Activated naive CD4-positive, alpha-beta T cell treated with anti-CD3 and anti-CD28 coated beads for 36 hours (primary cell): ENCODE measurements around the gene ACAD10. TPM values are rescaled to one million over a fixed set of nuclear protein-coding genes. Genes with fewer than 3 reads are reported as not detected.
"Not testable (repeated sequence)": the region's sequence is repeated elsewhere in the genome, so short reads cannot be mapped to it uniquely, and the experiment has no call there.

Source experiments
- CTCF ChIA-PET: fragments of 350-600 bp; sonication (Branson Sonifier 250); formaldehyde crosslinking; loops from one replicate; lab custom pipeline; 2021; ENCODE audit warnings: antibody characterized with exemption; lab: Charles Lee
- DNase-seq: peaks from one replicate; pipeline ENCODE4 v3.0.0-alpha.2; 2020
- H3K27ac Mint-ChIP-seq: one replicate; pipeline ENCODE4 v1.8.0; 2021; ENCODE audit warnings: mild to moderate bottlenecking, mixed read lengths
- H3K27me3 Mint-ChIP-seq: one replicate; pipeline ENCODE4 v1.8.0; 2021; ENCODE audit warnings: low read depth, mixed read lengths
- H3K36me3 Mint-ChIP-seq: one replicate; pipeline ENCODE4 v1.8.0; 2021; ENCODE audit warnings: low read depth, mixed read lengths
- H3K4me1 Mint-ChIP-seq: one replicate; pipeline ENCODE4 v1.8.0; 2021; ENCODE audit warnings: low read depth, mixed read lengths
- H3K4me3 Mint-ChIP-seq: one replicate; pipeline ENCODE4 v1.8.0; 2021; ENCODE audit warnings: mild to moderate bottlenecking, moderate library complexity, mixed read lengths
- H3K9me3 Mint-ChIP-seq: one replicate; pipeline ENCODE4 v1.8.0; 2021; ENCODE audit warnings: mixed read lengths
- intact Hi-C: fragments of 100-400 bp; cut with micrococcal nuclease; formaldehyde crosslinking; loops from one replicate; pipeline ENCODE4 v1.15.1; 2023
- total RNA-seq, 2 experiments: library from RNA; stranded (reverse); gene quantifications; one replicate each; pipeline ENCODE4 v1.2.3, GENCODE V29; 2021

ACAD10 gene
- total RNA-seq, 2 experiments from 2014 or later: 19.0 to 21.7 TPM

DNA sequence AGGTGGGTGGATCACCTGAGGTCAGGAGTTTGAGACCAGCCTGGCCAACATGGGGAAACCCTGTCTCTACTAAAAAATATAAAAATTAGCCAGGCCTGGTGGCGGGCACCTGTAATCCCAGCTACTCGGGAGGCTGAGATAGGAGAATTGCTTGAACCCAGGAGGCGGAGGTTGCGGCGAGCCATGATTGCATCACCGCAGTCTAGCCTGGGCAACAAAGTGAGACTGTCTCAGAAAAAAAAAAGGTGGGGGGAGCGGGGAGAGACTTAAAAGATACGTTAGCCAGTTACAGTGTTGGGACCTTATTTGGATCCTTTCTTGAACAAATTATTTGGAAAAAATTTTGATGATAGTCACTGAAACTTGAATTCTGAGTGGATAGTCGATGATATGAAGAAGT, 53.7 kb downstream of the ACAD10 start:
- H3K27ac Mint-ChIP-seq, H3K27me3 Mint-ChIP-seq, H3K9me3 Mint-ChIP-seq, H3K4me3 Mint-ChIP-seq, H3K4me1 Mint-ChIP-seq, DNase-seq, H3K36me3 Mint-ChIP-seq, CTCF ChIA-PET, intact Hi-C loops: not testable (repeated sequence)

DNA sequence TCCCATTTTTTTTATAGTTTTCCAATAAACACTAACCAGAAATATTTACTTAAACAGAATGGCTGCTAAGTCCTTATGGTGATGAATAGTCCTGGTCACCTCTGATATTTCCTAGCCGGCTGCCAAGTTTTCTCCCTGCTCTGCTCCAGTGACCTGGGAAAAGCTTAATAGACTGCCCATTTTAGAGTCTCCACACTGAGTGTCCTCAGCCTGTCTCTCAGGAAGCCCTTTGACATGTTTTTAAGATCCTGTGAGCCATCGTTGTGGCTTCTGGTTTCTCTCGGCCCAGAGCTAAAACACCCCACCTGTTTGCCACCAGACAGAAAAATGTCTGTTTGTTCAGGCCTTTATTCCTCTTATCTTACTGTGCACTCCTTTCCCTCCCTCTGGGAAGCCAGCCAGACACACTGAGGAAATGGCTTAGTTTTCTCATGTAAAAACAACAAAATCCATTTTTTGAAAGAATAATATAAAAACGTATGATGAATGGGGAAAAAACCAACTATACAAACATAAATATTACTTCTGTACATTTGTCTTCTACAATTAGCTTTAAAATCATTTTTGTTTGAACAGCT, 55.5 kb downstream of the ACAD10 start:
- CTCF ChIA-PET: interaction anchor here (1.9 kb wide), 1 partner anchor 72 kb away, joined by 5 read pairs; no protein-coding TSS in a partner anchor
- no peak for DNase-seq
- no peaks in the 10 kb centered on the region for H3K9me3 Mint-ChIP-seq
- intact Hi-C loops: no loop called here
- H3K4me1 Mint-ChIP-seq: no peaks in the 10 kb centered on the region
- H3K27ac Mint-ChIP-seq: no peak overlapping the region
- no peak overlapping the region for H3K4me3 Mint-ChIP-seq
- H3K27me3 Mint-ChIP-seq: no peaks in the 10 kb centered on the region
- peaks cover 17% of the 10 kb centered on the region for H3K36me3 Mint-ChIP-seq

DNA sequence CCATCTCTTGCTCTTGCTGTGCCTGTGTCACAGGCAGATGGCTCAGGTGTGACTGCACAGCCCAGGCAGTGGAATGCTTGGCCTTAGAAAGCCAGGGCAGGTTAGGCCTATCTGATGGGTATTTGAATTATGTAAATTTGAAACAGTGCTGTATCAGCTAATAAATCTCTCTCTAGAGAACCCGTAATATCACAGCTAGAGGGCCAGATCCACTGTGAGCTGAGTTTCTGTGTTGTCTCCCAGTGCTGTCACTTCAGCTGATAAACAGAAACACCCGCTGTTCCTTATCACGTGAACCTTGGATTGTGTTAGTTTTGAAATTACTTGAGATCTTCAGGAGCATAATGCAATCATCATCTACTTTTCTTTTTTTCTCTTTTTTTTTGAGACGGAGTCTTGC, 59.4 kb downstream of the ACAD10 start:
- no peaks in the 10 kb centered on the region for H3K4me1 Mint-ChIP-seq
- H3K36me3 Mint-ChIP-seq: peaks cover 14% of the 10 kb centered on the region
- CTCF ChIA-PET: interaction anchor here (0.6 kb wide), 1 partner anchor 54 kb away, joined by 8 read pairs; no protein-coding TSS in a partner anchor
- H3K4me3 Mint-ChIP-seq: no peak overlapping the region
- H3K27ac Mint-ChIP-seq: no peak overlapping the region
- intact Hi-C loops: no loop called here
- no peak for DNase-seq
- no peaks in the 10 kb centered on the region for H3K27me3 Mint-ChIP-seq
- H3K9me3 Mint-ChIP-seq: no peaks in the 10 kb centered on the region

DNA sequence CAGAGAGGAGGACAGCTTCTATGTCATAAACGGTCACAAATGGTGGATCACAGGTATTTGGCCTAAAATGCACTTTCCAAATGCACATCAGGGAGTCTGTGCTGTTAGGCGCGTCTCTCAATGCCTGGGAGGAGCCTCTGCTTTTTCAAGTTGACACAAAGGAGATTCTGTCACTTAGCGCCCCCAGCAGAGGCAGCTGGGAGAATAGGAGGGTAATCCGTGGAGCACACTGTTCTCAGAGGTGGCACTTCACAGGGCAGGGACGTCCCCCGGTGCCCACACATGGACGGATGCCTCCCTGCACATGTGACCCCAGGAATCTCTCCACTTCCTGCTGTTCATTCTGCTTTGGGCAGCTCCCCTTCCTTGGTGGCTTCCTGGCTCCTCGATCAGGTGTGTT, 61.5 kb downstream of the ACAD10 start:
- peaks cover 15% of the 10 kb centered on the region for H3K36me3 Mint-ChIP-seq
- no peaks in the 10 kb centered on the region for H3K9me3 Mint-ChIP-seq

DNA sequence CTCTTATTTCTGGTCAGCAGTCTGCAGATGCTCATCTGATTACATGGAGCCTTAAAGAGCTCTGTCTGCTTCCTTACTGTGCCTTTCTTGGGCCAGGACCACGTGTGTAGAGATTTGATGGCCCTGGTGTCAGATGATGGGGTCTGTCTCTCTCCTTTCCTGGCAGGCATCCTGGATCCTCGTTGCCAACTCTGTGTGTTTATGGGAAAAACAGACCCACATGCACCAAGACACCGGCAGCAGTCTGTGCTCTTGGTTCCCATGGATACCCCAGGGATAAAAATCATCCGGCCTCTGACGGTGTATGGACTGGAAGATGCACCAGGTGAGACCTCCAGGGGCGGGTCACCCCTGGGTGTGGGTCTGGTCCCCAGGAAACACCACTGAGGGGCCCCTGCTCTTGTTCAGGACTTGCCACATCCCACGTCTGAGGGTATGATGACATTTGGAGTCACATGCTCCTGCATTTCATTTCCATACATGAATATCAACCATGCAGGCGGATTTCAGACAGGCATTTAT, 62.4 kb downstream of the ACAD10 start:
- Mint-ChIP-seq H3K36me3 (peaks cover 16% of the 10 kb centered on the region), H3K4me3 (no peak overlapping the region), H3K9me3 (no peaks in the 10 kb centered on the region), H3K27me3 (no peaks in the 10 kb centered on the region), H3K27ac (no peak overlapping the region), H3K4me1 (no peaks in the 10 kb centered on the region)
- DNase-seq: no peak
- intact Hi-C loops: no loop called here
- CTCF ChIA-PET: no interaction called here

More for the DNA sequence above, 61.5 kb downstream of the ACAD10 start:
- CTCF ChIA-PET: no interaction called here
- H3K27me3 Mint-ChIP-seq: no peaks in the 10 kb centered on the region
- intact Hi-C loops: no loop called here
- DNase-seq: no peak
- H3K27ac Mint-ChIP-seq: no peak overlapping the region
- H3K4me1 Mint-ChIP-seq: no peaks in the 10 kb centered on the region
- H3K4me3 Mint-ChIP-seq: no peak overlapping the region

DNA sequence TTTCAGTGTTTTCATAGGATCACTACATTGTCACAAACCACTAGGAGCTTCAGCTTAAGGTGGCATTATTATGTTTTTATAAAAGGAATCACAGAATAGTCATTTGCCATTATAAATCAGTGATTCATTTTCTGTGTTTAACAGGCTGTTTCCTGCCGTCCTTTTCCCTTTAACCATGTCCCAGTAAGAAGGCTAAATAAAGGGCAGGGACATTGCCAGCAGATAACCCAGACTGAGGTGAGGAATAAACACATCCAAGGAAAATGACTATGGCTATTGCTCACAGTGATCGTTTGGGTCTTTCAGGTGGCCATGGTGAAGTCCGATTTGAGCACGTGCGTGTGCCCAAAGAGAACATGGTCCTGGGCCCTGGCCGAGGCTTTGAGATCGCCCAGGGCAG, 63.0 kb downstream of the ACAD10 start:
- Mint-ChIP-seq H3K9me3 (no peaks in the 10 kb centered on the region), H3K36me3 (peaks cover 18% of the 10 kb centered on the region), H3K4me3 (no peak overlapping the region), H3K4me1 (no peaks in the 10 kb centered on the region), H3K27me3 (no peaks in the 10 kb centered on the region), H3K27ac (no peak overlapping the region)
- CTCF ChIA-PET: interaction anchor here (0.7 kb wide), 1 partner anchor 66 kb away, joined by 4 read pairs; no protein-coding TSS in a partner anchor
- intact Hi-C loops: no loop called here
- no peak for DNase-seq

DNA sequence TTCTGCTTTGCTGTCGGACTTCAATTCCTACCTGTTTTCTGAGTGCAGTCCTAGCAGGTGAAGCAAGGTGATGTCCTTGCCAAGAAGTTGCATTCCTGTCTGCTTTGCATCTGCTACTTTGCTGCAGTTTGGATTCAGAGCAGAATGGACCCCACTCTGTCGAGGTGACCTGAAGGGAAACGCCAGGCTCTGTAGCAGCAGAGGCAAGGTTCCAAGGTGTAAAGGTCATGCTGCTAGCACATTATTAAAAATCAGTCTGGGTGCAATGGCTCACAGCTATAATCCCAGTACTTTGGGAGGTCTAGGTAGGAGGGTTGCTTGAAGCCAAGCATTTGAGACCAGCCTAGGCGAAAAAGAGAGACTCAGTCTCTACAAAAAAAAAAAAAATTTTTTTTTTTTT, 63.5 kb downstream of the ACAD10 start:
- Mint-ChIP-seq H3K27me3 (no peaks in the 10 kb centered on the region), H3K27ac (no peak overlapping the region), H3K4me1 (no peaks in the 10 kb centered on the region), H3K4me3 (no peak overlapping the region), H3K9me3 (no peaks in the 10 kb centered on the region), H3K36me3 (peaks cover 18% of the 10 kb centered on the region)
- no peak for DNase-seq
- intact Hi-C loops: no loop called here
- CTCF ChIA-PET: interaction anchor here (0.7 kb wide), 1 partner anchor 66 kb away, joined by 4 read pairs; no protein-coding TSS in a partner anchor

DNA sequence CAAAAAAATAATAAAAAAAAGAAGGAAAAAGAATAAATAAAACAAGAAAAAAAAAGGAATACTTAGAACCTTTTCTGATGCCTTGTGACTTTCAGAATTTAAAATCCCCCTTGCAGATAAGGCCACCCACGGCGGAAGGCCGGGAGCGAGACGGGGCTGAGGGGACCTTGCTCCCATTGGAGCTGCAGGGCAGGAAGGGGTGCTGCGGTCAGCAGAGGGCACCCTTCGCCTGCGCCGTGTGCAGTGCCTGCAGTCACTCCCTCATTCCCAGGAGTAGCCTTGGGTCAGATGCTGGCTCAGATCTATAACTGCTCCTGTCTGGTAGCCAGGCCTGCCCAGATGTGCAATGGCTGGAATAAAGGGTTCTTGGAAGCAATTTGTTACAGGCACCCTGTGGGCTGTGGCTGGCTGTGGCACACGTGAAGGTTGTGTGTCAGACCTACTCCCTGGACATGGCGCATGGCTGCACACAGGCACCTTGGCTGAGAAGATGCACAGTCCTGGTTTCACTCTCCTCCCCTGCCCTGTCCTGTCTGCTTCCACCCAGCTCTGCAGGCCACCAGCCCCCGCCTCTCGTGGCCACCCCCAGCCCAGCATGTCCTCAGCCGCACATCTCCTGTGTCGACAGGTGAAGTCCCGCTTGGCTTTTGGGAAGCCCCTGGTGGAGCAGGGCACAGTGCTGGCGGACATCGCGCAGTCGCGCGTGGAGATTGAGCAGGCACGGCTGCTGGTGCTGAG, 67.5 kb downstream of the ACAD10 start:
- H3K4me1 Mint-ChIP-seq: no peaks in the 10 kb centered on the region
- H3K4me3 Mint-ChIP-seq: no peak overlapping the region
- H3K27me3 Mint-ChIP-seq: no peaks in the 10 kb centered on the region
- H3K9me3 Mint-ChIP-seq: no peaks in the 10 kb centered on the region
- H3K36me3 Mint-ChIP-seq: peaks cover 6% of the 10 kb centered on the region
- CTCF ChIA-PET: interaction anchor here (0.8 to 2.3 kb wide), 4 partner anchors 60 to 70 kb away, joined by 3 to 13 read pairs (median 8); no protein-coding TSS in a partner anchor
- intact Hi-C loops: loop anchor here (1.0 kb wide), 1 partner anchor 60 kb away; no protein-coding TSS in a partner anchor
- H3K27ac Mint-ChIP-seq: no peak overlapping the region
- DNase-seq: no peak

DNA sequence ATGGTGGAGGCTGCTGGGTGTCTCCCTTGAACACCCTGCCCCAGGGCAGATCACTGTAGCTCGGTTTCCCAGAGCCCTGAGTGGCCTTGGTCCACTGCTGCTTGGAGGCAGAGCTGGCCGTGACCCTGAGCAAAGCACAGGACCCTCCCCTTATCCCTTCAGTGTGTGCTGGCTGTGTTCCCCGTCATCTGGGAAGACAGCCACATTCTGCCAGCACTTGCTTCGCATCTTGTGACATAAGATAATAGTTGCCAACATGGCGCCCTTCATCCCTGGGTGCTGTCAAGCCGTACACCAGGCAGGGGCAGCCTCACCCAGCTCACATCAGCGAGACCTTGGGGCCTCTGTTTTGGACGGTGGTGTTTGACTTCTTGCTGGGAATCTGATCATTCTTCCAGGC, 68.8 kb downstream of the ACAD10 start:
- H3K27me3 Mint-ChIP-seq: no peaks in the 10 kb centered on the region
- H3K9me3 Mint-ChIP-seq: no peaks in the 10 kb centered on the region
- H3K4me3 Mint-ChIP-seq: no peak overlapping the region
- H3K4me1 Mint-ChIP-seq: no peaks in the 10 kb centered on the region
- peaks cover 6% of the 10 kb centered on the region for H3K36me3 Mint-ChIP-seq
- intact Hi-C loops: no loop called here
- CTCF ChIA-PET: interaction anchor here (1.9 to 2.3 kb wide), 2 partner anchors 58 to 61 kb away, joined by 6 to 11 read pairs; no protein-coding TSS in a partner anchor
- no peak overlapping the region for H3K27ac Mint-ChIP-seq
- no peak for DNase-seq

DNA sequence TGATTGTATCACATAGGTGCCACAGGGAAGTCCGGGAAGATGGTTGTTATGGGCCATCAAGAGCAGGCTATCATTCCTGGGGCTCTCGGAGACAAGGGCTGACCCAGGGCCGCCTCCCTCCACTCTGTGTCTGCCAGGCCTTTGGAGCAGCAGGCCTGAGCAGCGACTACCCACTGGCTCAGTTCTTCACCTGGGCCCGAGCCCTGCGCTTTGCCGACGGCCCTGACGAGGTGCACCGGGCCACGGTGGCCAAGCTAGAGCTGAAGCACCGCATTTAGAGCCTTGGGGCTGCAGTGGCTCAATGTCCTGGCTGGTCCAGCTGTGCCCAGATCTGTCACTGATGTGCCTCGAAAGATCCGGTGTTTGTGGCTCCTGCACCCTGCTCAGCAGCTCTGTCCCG, 70.3 kb downstream of the ACAD10 start:
- no peaks in the 10 kb centered on the region for H3K4me1 Mint-ChIP-seq
- peaks cover 5% of the 10 kb centered on the region for H3K36me3 Mint-ChIP-seq
- H3K27ac Mint-ChIP-seq: no peak overlapping the region
- no peak overlapping the region for H3K4me3 Mint-ChIP-seq
- CTCF ChIA-PET: no interaction called here
- H3K9me3 Mint-ChIP-seq: no peaks in the 10 kb centered on the region
- H3K27me3 Mint-ChIP-seq: no peaks in the 10 kb centered on the region
- intact Hi-C loops: no loop called here
- DNase-seq: no peak

DNA sequence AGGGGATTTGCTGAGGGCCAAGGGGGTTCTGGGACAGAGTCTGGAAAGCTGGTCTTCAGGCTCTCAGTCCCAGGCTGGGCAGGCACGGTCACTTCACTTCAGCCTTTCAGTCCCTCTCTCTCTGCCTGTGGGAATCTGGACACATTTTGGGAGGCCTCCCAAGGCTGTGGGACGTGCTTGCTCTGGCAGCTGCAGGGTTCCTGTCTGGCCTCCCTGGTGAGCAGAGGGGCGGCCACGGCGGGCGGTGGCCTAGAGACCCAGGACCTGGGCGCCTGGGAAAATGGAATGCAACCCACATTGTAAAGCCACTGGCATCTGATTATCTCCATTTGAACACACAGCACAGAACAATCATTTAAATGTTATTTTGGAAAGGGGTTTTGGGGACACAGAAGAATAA, 70.8 kb downstream of the ACAD10 start:
- no peak overlapping the region for H3K4me3 Mint-ChIP-seq
- CTCF ChIA-PET: no interaction called here
- no peak overlapping the region for H3K27ac Mint-ChIP-seq
- H3K9me3 Mint-ChIP-seq: no peaks in the 10 kb centered on the region
- H3K4me1 Mint-ChIP-seq: no peaks in the 10 kb centered on the region
- intact Hi-C loops: no loop called here
- no peak for DNase-seq
- H3K36me3 Mint-ChIP-seq: peaks cover 5% of the 10 kb centered on the region
- H3K27me3 Mint-ChIP-seq: no peaks in the 10 kb centered on the region

DNA sequence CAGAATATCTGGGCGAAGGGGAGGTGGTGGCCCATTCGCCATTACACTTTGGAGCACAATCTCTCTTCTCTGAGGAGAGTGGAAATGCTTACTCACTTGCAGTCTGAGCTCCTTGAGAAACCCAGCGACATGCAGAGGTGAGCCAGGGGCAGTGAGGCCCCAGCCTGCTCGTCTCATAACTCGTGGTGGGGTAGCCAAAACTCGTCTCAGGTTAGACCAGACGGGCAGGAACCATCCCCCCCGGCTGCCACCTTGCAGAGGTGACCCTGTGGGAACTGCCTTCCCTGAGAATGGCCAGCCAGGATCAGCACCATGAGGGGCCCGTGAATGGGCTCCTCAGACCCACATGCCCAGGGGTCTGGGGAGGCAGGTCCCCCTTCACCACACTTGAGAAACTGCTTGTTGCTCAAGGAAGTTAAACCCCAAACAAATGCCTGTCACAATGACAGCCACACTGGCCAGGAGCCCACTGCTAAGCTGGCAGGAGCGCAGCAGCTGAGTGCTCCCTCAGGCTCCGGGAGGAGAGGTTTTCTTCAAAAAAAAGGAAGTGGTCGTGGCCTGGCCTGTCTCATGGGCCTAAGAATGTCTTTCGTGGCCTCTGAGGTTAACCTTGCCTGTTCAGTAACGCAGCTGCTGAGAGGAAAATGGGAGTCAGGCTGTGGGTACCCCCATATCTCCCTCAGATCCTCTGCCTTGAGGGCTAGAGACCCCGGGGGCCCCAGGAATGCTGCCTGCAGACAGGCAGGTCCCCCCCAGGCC, 71.7 kb downstream of the ACAD10 start:
- peaks cover 4% of the 10 kb centered on the region for H3K27me3 Mint-ChIP-seq
- intact Hi-C loops: no loop called here
- no peak overlapping the region for H3K4me3 Mint-ChIP-seq
- peaks cover 5% of the 10 kb centered on the region for H3K36me3 Mint-ChIP-seq
- CTCF ChIA-PET: no interaction called here
- no peak for DNase-seq
- H3K4me1 Mint-ChIP-seq: no peaks in the 10 kb centered on the region
- H3K27ac Mint-ChIP-seq: no peak overlapping the region
- no peaks in the 10 kb centered on the region for H3K9me3 Mint-ChIP-seq
